Stomach (tissue), 9 donors: ENCODE data around the gene GOLIM4. TPM values are rescaled to one million over a fixed set of nuclear protein-coding genes. Genes with fewer than 3 reads are reported as not detected.
"Not testable (repeated sequence)": the region's sequence is repeated elsewhere in the genome, so short reads cannot be mapped to it uniquely, and the experiment has no call there.

Experiments used
- DNase-seq, 2 donors: peaks; one replicate each; pipeline versions ENCODE4 v3.0.0 to v3.0.0-alpha.2; 2013 to 2019
- H3K27ac ChIP-seq, 5 donors: fragments of 200-600 bp in 4 of 5; sonication (generic) in 4 of 5; one replicate each; pipeline ENCODE4 v1.5.1; 2013 to 2019; ENCODE audit warnings: mild to moderate bottlenecking in 1 of 5, moderate library complexity in 1 of 5
- H3K27me3 ChIP-seq, 3 donors: fragments of 200-600 bp; sonication (generic); one replicate each; pipeline ENCODE4 v1.5.1; 2017 to 2019; ENCODE audit warnings: mixed run types in 1 of 3
- H3K36me3 ChIP-seq, 4 donors: fragments of 200-600 bp; sonication (generic); 1 replicate in 3 of 4; 2 replicates in 1 of 4; pipeline ENCODE4 v1.5.1; 2016 to 2019
- H3K4me1 ChIP-seq, 4 donors: fragments of 200-600 bp; sonication (generic); one replicate each; pipeline ENCODE4 v1.5.1; 2016 to 2019
- H3K4me3 ChIP-seq, 4 donors: fragments of 200-600 bp; sonication (generic) in 3 of 4; one replicate each; pipeline ENCODE4 v1.5.1; 2016 to 2019; ENCODE audit warnings: mild to moderate bottlenecking in 1 of 4
- H3K9me3 ChIP-seq, 4 donors: fragments of 200-600 bp; sonication (generic); one replicate each; pipeline ENCODE4 v1.5.1; 2016 to 2019
- CTCF ChIP-seq, 7 experiments: fragments of 450-650 bp in 4 of 7; fragments of 200-600 bp in 3 of 7; sonication (generic) in 3 of 7; IDR thresholded peaks; one replicate each; pipeline ENCODE4 v1.5.1; 2016 to 2019; ENCODE audit warnings: antibody characterized with exemption in 7 of 7, control low read depth in 2 of 7, mild to moderate bottlenecking in 1 of 7
- EP300 ChIP-seq: sonication (generic); formaldehyde crosslinking; IDR thresholded peaks from one replicate; pipeline ENCODE4 v1.6.1; 2017; ENCODE audit warnings: antibody characterized with exemption
- POLR2A ChIP-seq, 4 donors: fragments of 450-650 bp; IDR thresholded peaks; one replicate each; pipeline ENCODE4 v1.6.1; 2016; ENCODE audit warnings: antibody characterized with exemption in 4 of 4, control low read depth in 2 of 4, mild to moderate bottlenecking in 1 of 4, moderate library complexity in 1 of 4
- POLR2AphosphoS5 ChIP-seq, 3 donors: sonication (generic); formaldehyde crosslinking; IDR thresholded peaks; one replicate each; pipeline ENCODE4 v1.6.1; 2016; ENCODE audit warnings: antibody characterized with exemption in 3 of 3
- WGBS, 5 donors: extraction: QIAGEN DNeasy Blood & Tissue Kit in 3 of 5; methylation state at CpG; one replicate each; pipeline versions ENCODE4 v1.1.5 to v1.1.7; 2013 to 2018; 5-methylcytosine and 5-hydroxymethylcytosine counted together
- intact Hi-C: fragments of 100-400 bp; cut with DNase I; formaldehyde crosslinking; loops from one replicate; pipeline ENCODE4 v1.15.1; 2023; ENCODE audit warnings: low total_unique reads
- polyA plus RNA-seq, 3 donors: library from polyadenylated mRNA; stranded (reverse); fragments of 200-250 nt; gene quantifications; one replicate each; pipeline ENCODE4 v1.2.3, GENCODE V29; 2013
- total RNA-seq, 5 donors: library from RNA; depleted of rRNA; stranded (reverse); fragments of >200 nt; gene quantifications; one replicate each; pipeline versions ENCODE4 v1.1.0 to v1.2.3, GENCODE V29; 2014 to 2016
- donor health status: healthy with polysubstance abuse.
- donor health status: Bipolar disorder and iron deficiency.
- donor health status: healthy.

Gene GOLIM4
- total and polyA plus RNA-seq, 8 donors, result 7.6 to 102 (median 25.0) TPM

DNA sequence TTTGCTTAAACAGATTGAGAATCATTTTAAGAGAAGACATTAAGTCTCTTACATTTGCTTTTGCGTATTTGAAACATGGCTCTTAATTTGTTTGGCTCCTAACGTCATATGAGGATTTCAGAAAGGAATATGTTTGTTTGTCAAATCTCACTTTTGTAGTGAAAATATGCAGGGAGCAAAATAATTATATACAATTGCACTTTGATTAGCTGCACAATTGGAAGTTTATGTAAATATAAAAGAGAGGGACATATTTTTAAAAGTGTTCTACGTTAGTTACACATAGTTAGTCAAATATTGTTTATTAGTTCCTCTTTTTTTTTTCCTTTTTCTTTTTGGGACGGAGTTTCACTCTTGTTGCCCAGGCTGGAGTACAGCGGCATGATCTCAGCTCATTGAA lies 42.7 kb upstream of the GOLIM4 start:
- Histone ChIP-seq H3K4me3 (no peak overlapping the region), H3K27me3 (no peaks in the 10 kb centered on the region), H3K36me3 (no peaks in the 10 kb centered on the region), H3K9me3 (no peaks in the 10 kb centered on the region), H3K27ac (no peak overlapping the region), H3K4me1 (peaks cover 0 to 10% (median 0%) of the 10 kb centered on the region in 4 donors)
- TF ChIP-seq POLR2AphosphoS5 (IDR thresholded peaks at IDR 0.05) (no peak), CTCF (IDR thresholded peaks at IDR 0.05) (no peak), POLR2A (IDR thresholded peaks at IDR 0.05) (no peak), EP300 (no peak)
- intact Hi-C loops, result no loop called here
- DNase-seq, result no peak
- 62 to 80% (median 79%) methylated on average over 5 of the region's 5 CpGs for WGBS, 5 donors

DNA sequence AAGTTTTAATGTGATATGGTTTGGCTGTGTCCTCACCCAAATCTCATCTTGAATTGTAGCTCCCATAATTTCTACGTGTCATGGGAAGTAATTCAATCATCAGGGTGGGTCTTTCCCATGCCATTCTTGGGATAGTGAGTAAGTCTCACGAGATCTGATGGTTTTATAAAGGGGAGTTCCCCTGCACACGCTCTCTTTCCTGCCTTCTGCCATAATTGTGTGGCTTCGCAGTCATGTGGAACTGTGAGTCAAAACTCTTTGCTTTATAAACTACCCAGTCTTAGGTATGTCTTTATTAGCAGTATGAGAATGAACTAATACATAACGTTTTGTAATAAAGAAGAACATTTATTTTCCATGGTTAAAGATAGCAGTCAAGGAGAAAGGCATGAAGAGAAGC lies 39.2 kb upstream of the GOLIM4 start:
- no peak for DNase-seq
- Histone ChIP-seq H3K36me3 (no peaks in the 10 kb centered on the region), H3K9me3 (peaks cover 0 to 5% (median 0%) of the 10 kb centered on the region in 4 donors), H3K27ac (no peak overlapping the region), H3K4me3 (no peak overlapping the region), H3K4me1 (peaks cover 0 to 3% (median 0%) of the 10 kb centered on the region in 4 donors), H3K27me3 (no peaks in the 10 kb centered on the region)
- intact Hi-C loops, result no loop called here
- 59 to 80% (median 68%) methylated on average over 5 of the region's 5 CpGs for WGBS, 5 donors
- TF ChIP-seq POLR2A (IDR thresholded peaks at IDR 0.05) (no peak), EP300 (no peak)

- H3K4me3 ChIP-seq, H3K27ac ChIP-seq, H3K36me3 ChIP-seq, intact Hi-C loops, H3K9me3 ChIP-seq, DNase-seq, H3K27me3 ChIP-seq, H3K4me1 ChIP-seq: not testable (repeated sequence)
- 76 to 94% (median 90%) methylated on average over 3 of the region's 3 CpGs for WGBS, 5 donors
Observed at GRCh38 chr3:168130250-168130649, 34.5 kb upstream of the GOLIM4 start.

- H3K27me3 ChIP-seq, H3K36me3 ChIP-seq, intact Hi-C loops, H3K27ac ChIP-seq, H3K4me3 ChIP-seq, DNase-seq, H3K9me3 ChIP-seq: not testable (repeated sequence)
- 88 to 98% (median 97%) methylated on average over 6 to 8 of the region's 8 CpGs for WGBS, 5 donors
- H3K4me1 ChIP-seq, result peaks cover 0 to 16% (median 6%) of the 10 kb centered on the region in 4 donors
Observed at GRCh38 chr3:168128463-168128862, 32.7 kb upstream of the GOLIM4 start.

- Histone ChIP-seq H3K9me3 (peaks cover 0 to 10% (median 0%) of the 10 kb centered on the region in 4 donors), H3K4me3 (no peak overlapping the region), H3K4me1 (peaks cover 0 to 25% (median 10%) of the 10 kb centered on the region in 4 donors), H3K36me3 (no peaks in the 10 kb centered on the region), H3K27ac (no peak overlapping the region), H3K27me3 (no peaks in the 10 kb centered on the region)
- intact Hi-C loops, result no loop called here
- WGBS, 5 donors, result 71 to 93% (median 75%) methylated on average over 1 of the region's 1 CpG
- no peak for DNase-seq
- TF ChIP-seq POLR2AphosphoS5 (IDR thresholded peaks at IDR 0.05) (no peak), POLR2A (IDR thresholded peaks at IDR 0.05) (no peak), EP300 (no peak), CTCF (IDR thresholded peaks at IDR 0.05) (no peak)
Observed at GRCh38 chr3:168127466-168127865, 31.7 kb upstream of the GOLIM4 start.

- H3K36me3 ChIP-seq, result no peaks in the 10 kb centered on the region
- H3K4me1 ChIP-seq, result peaks cover 0 to 35% (median 17%) of the 10 kb centered on the region in 4 donors
- peaks cover 0 to 3% (median 0%) of the 10 kb centered on the region in 4 donors for H3K9me3 ChIP-seq
- TF ChIP-seq POLR2AphosphoS5 (IDR thresholded peaks at IDR 0.05) (no peak), EP300 (no peak), CTCF (IDR thresholded peaks at IDR 0.05) (no peak), POLR2A (IDR thresholded peaks at IDR 0.05) (no peak)
- DNase-seq, result no peak
- H3K27ac ChIP-seq, result no peak overlapping the region
- no peak overlapping the region for H3K4me3 ChIP-seq
- 93 to 97% (median 95%) methylated on average over 7 of the region's 7 CpGs for WGBS, 5 donors
- intact Hi-C loops, result no loop called here
- H3K27me3 ChIP-seq, result no peaks in the 10 kb centered on the region
Observed at GRCh38 chr3:168124791-168125190, 29.1 kb upstream of the GOLIM4 start.
